Sigmoid colon (tissue), 4 donors: ENCODE results near the gene SEMA3G.

Experiments used
- POLR2A ChIP-seq, 2 donors: fragments of 450-650 bp; IDR thresholded peaks; one replicate each; pipeline ENCODE4 v1.6.1; 2016; ENCODE audit warnings: antibody characterized with exemption in 2 of 2, mild to moderate bottlenecking in 2 of 2, moderate library complexity in 2 of 2
- POLR2AphosphoS5 ChIP-seq, 4 donors: sonication (generic); formaldehyde crosslinking; IDR thresholded peaks; one replicate each; pipeline ENCODE4 v1.6.1; 2017; ENCODE audit warnings: antibody characterized with exemption in 4 of 4
- TF ChIP-seq, protein P1 (sequence below), 4 experiments: fragments of 450-650 bp in 3 of 4; fragments of 200-600 bp in 1 of 4; IDR thresholded peaks; one replicate each; pipeline ENCODE4 v1.5.1; 2016 to 2019; ENCODE audit warnings: antibody characterized with exemption in 4 of 4, mild to moderate bottlenecking in 3 of 4, moderate library complexity in 2 of 4

DNA sequence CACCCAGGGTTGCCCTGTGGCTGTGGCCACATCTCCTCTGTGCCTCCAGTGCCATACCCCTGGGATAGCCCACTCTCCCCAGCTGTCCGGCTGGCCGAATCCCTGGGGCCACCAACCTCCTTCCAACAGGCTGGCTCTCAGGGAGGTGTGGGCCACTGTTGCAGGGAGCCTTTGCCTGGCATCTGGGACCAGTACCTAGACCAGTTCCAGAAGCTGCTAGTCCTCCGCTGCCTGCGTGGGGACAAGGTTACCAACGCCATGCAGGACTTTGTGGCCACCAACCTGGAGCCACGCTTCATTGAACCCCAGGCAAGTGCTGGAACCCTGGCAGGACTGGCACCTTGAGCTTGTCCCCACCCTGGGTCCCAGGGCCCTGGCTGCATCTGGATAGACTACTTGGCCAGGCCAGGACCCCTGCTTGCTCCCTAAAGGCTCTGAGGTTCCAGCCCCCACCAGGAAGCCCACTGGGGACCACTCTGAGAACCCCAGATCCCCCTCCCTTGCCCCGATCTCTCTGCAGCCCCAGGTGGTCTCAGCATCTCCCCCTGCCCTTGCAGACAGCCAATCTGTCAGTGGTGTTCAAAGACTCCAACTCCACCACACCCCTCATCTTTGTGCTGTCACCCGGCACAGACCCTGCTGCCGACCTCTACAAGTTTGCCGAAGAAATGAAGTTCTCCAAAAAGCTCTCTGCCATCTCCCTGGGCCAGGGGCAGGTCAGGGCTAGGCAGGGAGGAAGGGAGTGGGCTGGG is 50.0 kb downstream of the SEMA3G start:
- TF ChIP-seq, protein P1, sequence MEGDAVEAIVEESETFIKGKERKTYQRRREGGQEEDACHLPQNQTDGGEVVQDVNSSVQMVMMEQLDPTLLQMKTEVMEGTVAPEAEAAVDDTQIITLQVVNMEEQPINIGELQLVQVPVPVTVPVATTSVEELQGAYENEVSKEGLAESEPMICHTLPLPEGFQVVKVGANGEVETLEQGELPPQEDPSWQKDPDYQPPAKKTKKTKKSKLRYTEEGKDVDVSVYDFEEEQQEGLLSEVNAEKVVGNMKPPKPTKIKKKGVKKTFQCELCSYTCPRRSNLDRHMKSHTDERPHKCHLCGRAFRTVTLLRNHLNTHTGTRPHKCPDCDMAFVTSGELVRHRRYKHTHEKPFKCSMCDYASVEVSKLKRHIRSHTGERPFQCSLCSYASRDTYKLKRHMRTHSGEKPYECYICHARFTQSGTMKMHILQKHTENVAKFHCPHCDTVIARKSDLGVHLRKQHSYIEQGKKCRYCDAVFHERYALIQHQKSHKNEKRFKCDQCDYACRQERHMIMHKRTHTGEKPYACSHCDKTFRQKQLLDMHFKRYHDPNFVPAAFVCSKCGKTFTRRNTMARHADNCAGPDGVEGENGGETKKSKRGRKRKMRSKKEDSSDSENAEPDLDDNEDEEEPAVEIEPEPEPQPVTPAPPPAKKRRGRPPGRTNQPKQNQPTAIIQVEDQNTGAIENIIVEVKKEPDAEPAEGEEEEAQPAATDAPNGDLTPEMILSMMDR (IDR thresholded peaks at IDR 0.05): no peak
- TF ChIP-seq POLR2A (IDR thresholded peaks at IDR 0.05): no peak
- no peak for TF ChIP-seq POLR2AphosphoS5 (IDR thresholded peaks at IDR 0.05)
